T-helper 1 cell (primary cell): Measurements from ENCODE around the gene WWP2.
"Not testable (repeated sequence)": the region's sequence is repeated elsewhere in the genome, so short reads cannot be mapped to it uniquely, and the experiment has no call there.

ENCODE experiments used
- DNase-seq, 5 donors: peaks; one replicate each; pipeline ENCODE4 v3.0.0-alpha.2; 2012 to 2020

Gene WWP2

DNA sequence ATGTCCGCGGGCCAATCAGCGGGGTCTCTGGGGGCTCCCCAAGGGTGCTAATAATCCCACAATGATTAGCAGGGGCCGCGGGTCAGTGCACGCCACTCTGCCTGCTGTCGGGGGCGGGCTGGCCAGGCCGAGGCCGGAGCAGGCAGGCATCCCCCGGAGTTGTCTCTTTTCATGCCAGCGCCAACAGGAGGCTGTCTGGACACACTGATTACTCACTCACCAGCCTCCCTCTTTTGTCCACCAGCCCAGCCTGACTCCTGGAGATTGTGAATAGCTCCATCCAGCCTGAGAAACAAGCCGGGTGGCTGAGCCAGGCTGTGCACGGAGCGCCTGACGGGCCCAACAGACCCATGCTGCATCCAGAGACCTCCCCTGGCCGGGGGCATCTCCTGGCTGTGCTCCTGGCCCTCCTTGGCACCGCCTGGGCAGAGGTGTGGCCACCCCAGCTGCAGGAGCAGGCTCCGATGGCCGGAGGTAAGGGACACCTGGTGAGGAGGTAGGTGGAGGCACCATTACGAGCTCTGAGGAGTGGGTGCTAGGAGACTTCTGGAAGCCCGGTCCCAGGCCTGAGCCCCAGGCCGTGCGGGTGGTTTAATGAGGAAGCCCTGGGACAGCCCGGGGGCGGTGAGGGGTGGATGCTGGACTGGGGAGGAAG lies 189.0 kb downstream of the WWP2 start, which contains the start of gene CLEC18A:
Gene CLEC18A, plus strand, starts transcription at position 318 of the 655 bp plus-strand sequence. Its CDS starts 33 bp downstream, at position 351.
- not testable (repeated sequence) for DNase-seq

GRCh38 chr16:69951672-69952031 lies 189.5 kb downstream of the WWP2 start:
- not testable (repeated sequence) for DNase-seq

GRCh38 chr16:69952116-69952515 lies 190.0 kb downstream of the WWP2 start:
- DNase-seq: not testable (repeated sequence)

GRCh38 chr16:69952572-69953355 lies 190.6 kb downstream of the WWP2 start:
- not testable (repeated sequence) for DNase-seq

- not testable (repeated sequence) for DNase-seq
Observed at GRCh38 chr16:69954241-69954640, 192.1 kb downstream of the WWP2 start.

GRCh38 chr16:69963312-69963711 lies 201.2 kb downstream of the WWP2 start:
- DNase-seq: not testable (repeated sequence)

DNA sequence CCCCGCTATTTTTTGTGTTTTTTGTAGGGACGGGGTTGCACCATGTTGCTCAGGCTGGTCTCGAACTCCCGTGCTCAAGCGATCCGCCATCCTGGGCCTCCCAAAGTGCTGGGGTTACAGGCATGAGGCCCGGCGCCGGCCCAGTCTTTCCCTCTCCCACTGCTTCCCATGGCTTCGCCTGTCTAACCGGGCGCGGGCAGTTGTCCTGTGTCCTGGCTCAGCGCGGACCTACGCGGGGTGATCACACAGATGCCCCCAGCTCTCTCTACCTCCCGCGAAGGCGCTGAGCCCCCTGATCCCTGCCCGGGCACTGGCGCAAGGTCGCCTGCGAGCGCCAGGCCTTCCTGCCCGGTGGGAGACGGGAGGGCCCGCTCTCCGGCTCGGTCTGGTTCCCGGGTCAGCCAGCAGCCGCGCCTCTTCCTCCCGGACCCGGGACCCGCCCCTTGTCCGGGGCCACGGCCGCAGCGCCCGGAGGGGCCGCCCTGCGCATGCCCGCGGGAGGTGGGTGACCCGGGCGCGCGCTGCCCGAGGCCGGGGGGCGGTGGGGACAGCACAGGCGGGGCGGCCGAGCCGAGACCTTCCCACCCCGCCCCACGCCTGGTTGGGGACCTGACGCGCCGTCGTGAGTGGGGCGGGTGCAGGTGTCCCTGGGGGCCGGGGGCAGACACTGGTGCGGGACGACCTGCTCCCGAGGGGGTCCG lies 203.0 kb downstream of the WWP2 start:
- not testable (repeated sequence) for DNase-seq

DNA sequence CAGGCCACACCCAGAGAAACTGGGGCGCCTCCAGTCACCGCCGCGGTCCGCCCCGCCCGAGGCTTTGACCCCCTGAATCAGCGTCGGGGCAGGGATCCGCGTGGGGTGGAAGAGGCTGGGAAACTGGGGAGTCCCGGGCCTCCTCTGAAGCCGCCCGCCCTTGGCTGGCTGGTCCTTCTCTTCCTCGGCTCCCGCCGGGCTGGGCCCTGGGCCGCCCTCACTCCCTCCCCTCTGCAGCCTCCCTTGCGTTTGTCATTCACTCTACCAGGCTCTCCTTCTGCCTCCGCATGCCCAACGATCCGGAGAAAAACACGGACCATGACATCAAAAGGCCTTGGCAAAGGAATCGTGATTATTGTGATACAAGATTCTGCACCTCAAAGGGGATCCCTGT lies 203.5 kb downstream of the WWP2 start:
- not testable (repeated sequence) for DNase-seq

- not testable (repeated sequence) for DNase-seq
Observed at GRCh38 chr16:69967688-69968087, 205.6 kb downstream of the WWP2 start.

DNA sequence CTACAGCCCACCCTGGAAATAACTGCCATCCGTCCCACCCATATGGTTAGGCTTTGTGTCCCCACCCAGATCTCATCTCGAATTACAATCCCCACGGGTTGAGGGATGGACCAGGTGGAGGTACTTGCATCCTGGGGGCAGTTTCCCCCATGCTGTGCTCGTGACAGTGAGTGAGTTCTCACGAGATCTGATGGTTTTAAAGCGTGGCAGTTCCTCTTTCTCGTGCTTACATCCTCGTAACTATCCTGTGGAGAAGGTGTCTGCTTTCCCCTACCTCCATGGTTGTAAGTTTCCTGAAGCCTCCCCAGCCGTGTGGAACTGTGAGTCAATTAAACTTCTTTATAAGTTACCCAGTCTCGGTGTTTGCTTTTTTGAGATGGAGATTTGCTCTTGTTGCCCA lies 206.0 kb downstream of the WWP2 start:
- DNase-seq: not testable (repeated sequence)

GRCh38 chr16:69969657-69970056 lies 207.5 kb downstream of the WWP2 start:
- DNase-seq: not testable (repeated sequence)

DNA sequence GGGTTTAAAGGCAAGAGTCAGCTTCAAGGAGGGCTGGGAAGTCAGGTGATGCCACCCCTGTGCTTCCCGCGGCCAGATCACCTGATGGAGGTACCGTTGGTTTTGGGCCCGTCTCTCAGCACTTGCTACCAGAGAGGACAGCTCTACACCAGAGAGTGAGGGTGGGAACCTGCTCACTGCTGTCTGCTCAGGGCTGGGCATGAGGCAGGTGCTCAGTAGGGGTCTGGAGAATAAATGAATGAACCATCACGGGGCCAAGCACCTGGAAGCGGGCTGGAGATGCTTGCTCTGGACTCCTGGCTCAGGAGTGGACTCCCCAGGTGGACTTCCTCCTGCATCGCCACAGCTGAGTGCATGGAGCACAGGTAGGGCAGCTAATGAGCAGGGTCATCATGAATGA lies 210.0 kb downstream of the WWP2 start:
- DNase-seq: not testable (repeated sequence)

DNA sequence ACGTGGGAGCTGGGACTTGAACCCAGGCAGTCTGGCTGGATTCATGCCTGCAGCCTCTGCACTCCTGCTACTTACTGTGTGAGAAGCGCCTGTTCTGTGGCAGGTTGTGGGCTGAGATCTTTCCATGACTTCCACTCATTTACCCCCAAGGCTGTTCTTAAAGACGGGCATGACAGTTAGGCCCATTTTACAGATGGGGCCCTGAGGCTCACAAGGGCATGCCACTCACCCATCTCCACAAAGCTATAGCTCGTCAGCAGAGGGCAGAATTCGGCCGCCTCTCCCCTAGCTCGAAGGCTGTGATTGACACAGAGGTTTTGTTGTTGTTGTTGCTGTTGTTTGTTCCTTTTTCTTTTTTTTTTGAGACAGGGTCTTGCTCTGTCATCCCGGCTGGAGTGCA lies 210.8 kb downstream of the WWP2 start:
- not testable (repeated sequence) for DNase-seq

- DNase-seq: not testable (repeated sequence)
Observed at GRCh38 chr16:69985196-69985595, 223.1 kb downstream of the WWP2 start.
